ENCODE results near the gene TMBIM4.

Gene TMBIM4

GRCh38 chr12:66085998-66086397, 83.8 kb downstream of the TMBIM4 start:
- DNase-seq = no peak

Data from stimulated activated CD4-positive, alpha-beta T cell treated with anti-CD3 and anti-CD28 coated beads, Interleukin-12 subunit alpha, Interleukin-12 subunit beta, amount 100 ng/mL, for 4 hours (primary cell).